ENCODE measurements around the gene KCND3.

Gene KCND3

DNA sequence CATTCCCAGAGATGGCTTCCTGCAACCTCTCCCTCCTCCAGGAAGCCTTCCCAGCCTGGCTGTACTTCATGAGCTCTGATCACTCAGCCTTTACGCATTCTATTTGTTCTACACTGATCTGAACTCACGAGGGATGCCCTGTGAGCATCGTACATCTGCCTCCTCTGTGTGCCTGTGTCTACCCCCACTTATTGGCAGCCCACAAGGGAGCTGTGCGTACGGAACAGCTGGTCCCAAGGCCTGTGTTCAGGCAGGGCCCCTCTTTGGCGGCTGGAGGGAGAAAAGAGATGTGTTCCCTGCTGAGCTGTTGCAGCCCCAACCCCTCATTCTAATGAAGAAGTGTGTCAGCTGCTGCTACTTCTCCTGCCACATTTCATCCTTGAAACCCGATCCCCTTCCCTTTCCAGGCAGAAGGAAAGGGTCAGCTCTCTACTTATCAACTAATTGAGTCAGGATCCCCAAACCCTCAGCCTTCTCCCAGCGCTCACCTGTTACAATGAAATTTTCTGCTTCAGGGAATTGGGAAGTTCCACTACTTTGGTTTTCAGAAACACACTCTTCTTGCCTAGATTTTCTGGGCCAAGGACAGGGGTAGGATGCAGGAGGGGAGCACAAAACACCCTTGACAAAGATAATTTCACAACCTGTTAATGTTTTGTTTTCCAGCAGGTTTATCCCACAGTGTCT lies 253.5 kb downstream of the KCND3 start:
- H3K9me2 ChIP-seq (replicated peaks; ENCODE audit: low read depth, low read length), result no peaks in the 10 kb centered on the region
- no peaks in the 10 kb centered on the region for H3F3A ChIP-seq (ENCODE audit: low read depth)
- H3K4me2 ChIP-seq (ENCODE audit: low read depth, low read length, poor library complexity, severe bottlenecking), result no peak overlapping the region
- no peaks in the 10 kb centered on the region for H3K27me3 ChIP-seq (ENCODE audit: insufficient read depth, low read length, poor library complexity, severe bottlenecking)
- H3K4me3 ChIP-seq (ENCODE audit: low read length, poor library complexity, severe bottlenecking), result no peak overlapping the region
- H3K9ac ChIP-seq (ENCODE audit: low read depth, low read length, poor library complexity, severe bottlenecking), result no peak overlapping the region
- H4K20me1 ChIP-seq (ENCODE audit: insufficient read depth, low read length, poor library complexity, severe bottlenecking), result no peaks in the 10 kb centered on the region
- peaks cover 30% of the 10 kb centered on the region for H3K4me1 ChIP-seq (ENCODE audit: insufficient read depth, low read length, poor library complexity, severe bottlenecking)
- H3K9me3 ChIP-seq (ENCODE audit: insufficient read depth, low read depth, low read length), result no peaks in the 10 kb centered on the region
- no peak for TF ChIP-seq EZH2phosphoT487 (IDR thresholded peaks at IDR 0.05; ENCODE audit: borderline replicate concordance)
- TF ChIP-seq, protein P1, sequence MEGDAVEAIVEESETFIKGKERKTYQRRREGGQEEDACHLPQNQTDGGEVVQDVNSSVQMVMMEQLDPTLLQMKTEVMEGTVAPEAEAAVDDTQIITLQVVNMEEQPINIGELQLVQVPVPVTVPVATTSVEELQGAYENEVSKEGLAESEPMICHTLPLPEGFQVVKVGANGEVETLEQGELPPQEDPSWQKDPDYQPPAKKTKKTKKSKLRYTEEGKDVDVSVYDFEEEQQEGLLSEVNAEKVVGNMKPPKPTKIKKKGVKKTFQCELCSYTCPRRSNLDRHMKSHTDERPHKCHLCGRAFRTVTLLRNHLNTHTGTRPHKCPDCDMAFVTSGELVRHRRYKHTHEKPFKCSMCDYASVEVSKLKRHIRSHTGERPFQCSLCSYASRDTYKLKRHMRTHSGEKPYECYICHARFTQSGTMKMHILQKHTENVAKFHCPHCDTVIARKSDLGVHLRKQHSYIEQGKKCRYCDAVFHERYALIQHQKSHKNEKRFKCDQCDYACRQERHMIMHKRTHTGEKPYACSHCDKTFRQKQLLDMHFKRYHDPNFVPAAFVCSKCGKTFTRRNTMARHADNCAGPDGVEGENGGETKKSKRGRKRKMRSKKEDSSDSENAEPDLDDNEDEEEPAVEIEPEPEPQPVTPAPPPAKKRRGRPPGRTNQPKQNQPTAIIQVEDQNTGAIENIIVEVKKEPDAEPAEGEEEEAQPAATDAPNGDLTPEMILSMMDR (conservative IDR thresholded peaks at IDR 0.05; ENCODE audit: low read length), result no peak
- no peaks in the 10 kb centered on the region for H3K79me2 ChIP-seq (ENCODE audit: insufficient read depth, low read length)
- no peaks in the 10 kb centered on the region for H3K36me3 ChIP-seq (ENCODE audit: insufficient read depth, low read length)
- no peak overlapping the region for H2AFZ ChIP-seq (ENCODE audit: low read length)

DNA sequence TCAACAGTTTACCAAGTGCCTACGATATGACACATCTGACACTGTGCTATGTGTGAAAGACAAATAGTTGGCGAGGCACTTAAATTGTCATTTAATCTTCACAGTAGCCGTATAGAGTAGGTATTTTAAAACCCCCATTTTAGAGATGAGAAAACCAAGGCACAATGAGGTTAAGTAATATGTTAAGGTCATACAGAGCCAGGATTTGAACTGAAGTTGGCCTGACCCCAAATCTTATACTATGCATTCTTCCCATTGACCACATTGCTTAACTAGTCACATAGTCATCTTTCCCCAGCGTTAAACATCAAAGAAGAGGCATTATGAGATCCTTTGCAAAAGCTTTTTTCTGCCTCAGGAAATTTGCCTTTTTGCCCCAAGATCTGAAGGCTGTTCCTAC lies 254.1 kb downstream of the KCND3 start:
- no peak overlapping the region for H2AFZ ChIP-seq (ENCODE audit: low read length)
- no peaks in the 10 kb centered on the region for H4K20me1 ChIP-seq (ENCODE audit: insufficient read depth, low read length, poor library complexity, severe bottlenecking)
- H3K4me2 ChIP-seq (ENCODE audit: low read depth, low read length, poor library complexity, severe bottlenecking), result no peak overlapping the region
- H3K4me1 ChIP-seq (ENCODE audit: insufficient read depth, low read length, poor library complexity, severe bottlenecking), result peaks cover 30% of the 10 kb centered on the region
- no peaks in the 10 kb centered on the region for H3K9me3 ChIP-seq (ENCODE audit: insufficient read depth, low read depth, low read length)
- H3K27me3 ChIP-seq (ENCODE audit: insufficient read depth, low read length, poor library complexity, severe bottlenecking), result no peaks in the 10 kb centered on the region
- H3F3A ChIP-seq (ENCODE audit: low read depth), result no peaks in the 10 kb centered on the region
- no peak overlapping the region for H3K9ac ChIP-seq (ENCODE audit: low read depth, low read length, poor library complexity, severe bottlenecking)
- no peak overlapping the region for H3K4me3 ChIP-seq (ENCODE audit: low read length, poor library complexity, severe bottlenecking)
- TF ChIP-seq, protein P1 (conservative IDR thresholded peaks at IDR 0.05; ENCODE audit: low read length), result no peak
- no peak for TF ChIP-seq EZH2phosphoT487 (IDR thresholded peaks at IDR 0.05; ENCODE audit: borderline replicate concordance)
- no peaks in the 10 kb centered on the region for H3K36me3 ChIP-seq (ENCODE audit: insufficient read depth, low read length)
- no peaks in the 10 kb centered on the region for H3K9me2 ChIP-seq (replicated peaks; ENCODE audit: low read depth, low read length)
- no peaks in the 10 kb centered on the region for H3K79me2 ChIP-seq (ENCODE audit: insufficient read depth, low read length)

DNA sequence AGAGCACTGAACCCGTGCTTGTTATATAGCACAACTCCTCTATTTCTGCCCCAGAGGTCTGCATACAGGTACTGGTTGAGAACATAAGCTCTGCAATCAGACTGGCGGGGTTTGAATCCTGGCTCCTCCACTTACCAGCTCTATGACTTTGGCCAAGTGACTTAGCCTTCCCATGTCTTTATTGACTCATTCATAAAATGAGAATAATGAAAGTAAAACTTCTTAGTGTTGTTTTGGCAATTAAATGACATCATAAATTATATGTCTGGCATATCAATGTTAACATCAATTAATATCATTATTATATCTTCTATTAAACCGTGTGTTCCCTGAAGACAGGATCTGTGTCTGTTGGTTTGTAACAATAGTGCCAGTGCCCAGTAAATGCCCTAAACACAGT lies 254.6 kb downstream of the KCND3 start:
- no peak overlapping the region for H3K4me3 ChIP-seq (ENCODE audit: low read length, poor library complexity, severe bottlenecking)
- no peaks in the 10 kb centered on the region for H3K79me2 ChIP-seq (ENCODE audit: insufficient read depth, low read length)
- H3K9me2 ChIP-seq (replicated peaks; ENCODE audit: low read depth, low read length), result no peaks in the 10 kb centered on the region
- no peaks in the 10 kb centered on the region for H4K20me1 ChIP-seq (ENCODE audit: insufficient read depth, low read length, poor library complexity, severe bottlenecking)
- no peaks in the 10 kb centered on the region for H3F3A ChIP-seq (ENCODE audit: low read depth)
- peaks cover 29% of the 10 kb centered on the region for H3K4me1 ChIP-seq (ENCODE audit: insufficient read depth, low read length, poor library complexity, severe bottlenecking)
- no peak overlapping the region for H3K4me2 ChIP-seq (ENCODE audit: low read depth, low read length, poor library complexity, severe bottlenecking)
- TF ChIP-seq, protein P1 (conservative IDR thresholded peaks at IDR 0.05; ENCODE audit: low read length), result no peak
- TF ChIP-seq EZH2phosphoT487 (IDR thresholded peaks at IDR 0.05; ENCODE audit: borderline replicate concordance), result no peak
- H3K36me3 ChIP-seq (ENCODE audit: insufficient read depth, low read length), result no peaks in the 10 kb centered on the region
- no peaks in the 10 kb centered on the region for H3K9me3 ChIP-seq (ENCODE audit: insufficient read depth, low read depth, low read length)
- no peak overlapping the region for H3K9ac ChIP-seq (ENCODE audit: low read depth, low read length, poor library complexity, severe bottlenecking)
- H3K27me3 ChIP-seq (ENCODE audit: insufficient read depth, low read length, poor library complexity, severe bottlenecking), result no peaks in the 10 kb centered on the region
- no peak overlapping the region for H2AFZ ChIP-seq (ENCODE audit: low read length)
